Measurements from ENCODE around the gene PUS1. TPM values are rescaled to one million over a fixed set of nuclear protein-coding genes. Genes with fewer than 3 reads are reported as not detected.

Gene PUS1
- total RNA-seq, 1 experiment from 2014 or later = 117 TPM

GRCh38 chr12:131923260-131923659, 5.8 kb upstream of the PUS1 start:
- Histone ChIP-seq H3K79me2 (ENCODE audit: insufficient read depth, low read length) (no peaks in the 10 kb centered on the region), H2BK15ac (ENCODE audit: low read depth, low read length) (no peak overlapping the region), H3K9ac (ENCODE audit: extremely low read depth, insufficient read length, low read length) (no peak overlapping the region), H3K4ac (ENCODE audit: low read depth, low read length) (no peak overlapping the region), H3K27me3 (ENCODE audit: insufficient read depth, low read length) (no peaks in the 10 kb centered on the region), H3K4me1 (ENCODE audit: insufficient read depth, low read length) (no peaks in the 10 kb centered on the region), H4K91ac (ENCODE audit: insufficient read length, low read depth, low read length) (no peak overlapping the region), H3K14ac (ENCODE audit: insufficient read depth, low read length) (no peak overlapping the region), H3K56ac (ENCODE audit: insufficient read length, low read depth, low read length) (no peak overlapping the region), H4K5ac (ENCODE audit: insufficient read length, low read depth, low read length) (no peak overlapping the region), H2AFZ (ENCODE audit: low read length) (no peak overlapping the region), H3K9me3 (ENCODE audit: control insufficient read depth, low read depth, low read length) (no peaks in the 10 kb centered on the region), H3K79me1 (ENCODE audit: insufficient read depth, low read depth, low read length, poor library complexity, severe bottlenecking) (no peaks in the 10 kb centered on the region), H3K18ac (ENCODE audit: insufficient read length, low read depth, low read length) (no peak overlapping the region), H3K23ac (ENCODE audit: insufficient read length, low read depth, low read length) (no peak overlapping the region), H2BK5ac (ENCODE audit: insufficient read length, low read length) (no peak overlapping the region), H2BK120ac (ENCODE audit: low read depth, low read length, poor library complexity, severe bottlenecking) (no peak overlapping the region), H3K23me2 (ENCODE audit: insufficient read length, low read depth, low read length, poor library complexity, severe bottlenecking) (no peaks in the 10 kb centered on the region), H3K4me2 (ENCODE audit: insufficient read depth, insufficient read length, low read length) (no peak overlapping the region), H2BK20ac (ENCODE audit: low read depth, low read length, poor library complexity, severe bottlenecking) (no peak overlapping the region), H3T11ph (ENCODE audit: low read length) (no peak overlapping the region), H4K20me1 (ENCODE audit: control insufficient read depth, insufficient read depth, insufficient read length) (no peaks in the 10 kb centered on the region), H3K27ac (ENCODE audit: insufficient read length, low read depth, low read length) (no peak overlapping the region), H2BK12ac (ENCODE audit: insufficient read length, low read depth, low read length) (no peak overlapping the region), H4K8ac (replicated peaks; ENCODE audit: insufficient read length, low read depth, low read length) (no peak overlapping the region), H2AK5ac (ENCODE audit: insufficient read length, low read length) (no peak overlapping the region)
- Mint-ChIP-seq H3K4me3 (no peak overlapping the region), H3K9me3 (peaks cover 4 to 11% of the 10 kb centered on the region in 2 experiments; a peak in 3 of 5 replicates), H3K36me3 (ENCODE audit: insufficient read depth in 1 of 3, low read depth in 3 of 3) (peaks cover 11 to 32% (median 28%) of the 10 kb centered on the region in 3 experiments), H3K27me3 (ENCODE audit: low read depth) (peaks cover 3% of the 10 kb centered on the region), H3K27ac (peak overlapping the region in 2 of 3 experiments; percentile 58 to 73; a peak in 4 of 7 replicates), H3K4me1 (peaks cover 0 to 5% of the 10 kb centered on the region in 2 experiments; a peak in 3 of 4 replicates)
- no peak for TF ChIP-seq CTCF (conservative IDR thresholded peaks at IDR 0.05)
- WGBS (ENCODE audit: extremely low coverage, insufficient read length, low lambda C conversion rate) = no CpG with 5 or more reads among the region's 11 CpGs
- DNase-seq = no peak

Measured in H9 (cell line).